Suppressor macrophage treated with lipopolysaccharide for 4 hours (primary cell): ENCODE results near the gene KIFC1.
"Not testable (repeated sequence)": the region's sequence is repeated elsewhere in the genome, so short reads cannot be mapped to it uniquely, and the experiment has no call there.

Source experiments
- DNase-seq: peaks from one replicate; pipeline ENCODE4 v3.0.0-alpha.2; 2020

The KIFC1 gene

DNA sequence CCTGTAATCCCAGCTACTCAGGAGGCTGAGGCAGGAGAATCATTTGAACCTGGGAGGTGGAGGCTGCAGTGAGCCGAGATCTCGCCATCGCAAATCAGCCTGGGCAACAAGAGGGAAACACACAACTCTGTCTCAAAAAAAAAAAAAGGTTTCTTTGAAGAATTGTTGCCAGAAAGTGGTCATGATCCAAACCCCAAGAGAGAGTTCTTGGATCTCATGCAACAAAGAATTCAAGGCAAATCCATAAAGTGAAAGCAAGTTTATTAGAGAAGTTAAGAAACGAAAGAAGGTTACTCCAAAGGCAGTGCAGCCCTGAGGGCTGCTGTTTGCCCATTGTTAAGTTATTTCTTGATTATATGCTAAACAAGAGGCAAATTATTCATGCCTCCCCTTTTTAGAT lies 14.5 kb upstream of the KIFC1 start:
- DNase-seq, result no peak

GRCh38 chr6:33379184-33379583 lies 12.4 kb upstream of the KIFC1 start:
- DNase-seq, result not testable (repeated sequence)

DNA sequence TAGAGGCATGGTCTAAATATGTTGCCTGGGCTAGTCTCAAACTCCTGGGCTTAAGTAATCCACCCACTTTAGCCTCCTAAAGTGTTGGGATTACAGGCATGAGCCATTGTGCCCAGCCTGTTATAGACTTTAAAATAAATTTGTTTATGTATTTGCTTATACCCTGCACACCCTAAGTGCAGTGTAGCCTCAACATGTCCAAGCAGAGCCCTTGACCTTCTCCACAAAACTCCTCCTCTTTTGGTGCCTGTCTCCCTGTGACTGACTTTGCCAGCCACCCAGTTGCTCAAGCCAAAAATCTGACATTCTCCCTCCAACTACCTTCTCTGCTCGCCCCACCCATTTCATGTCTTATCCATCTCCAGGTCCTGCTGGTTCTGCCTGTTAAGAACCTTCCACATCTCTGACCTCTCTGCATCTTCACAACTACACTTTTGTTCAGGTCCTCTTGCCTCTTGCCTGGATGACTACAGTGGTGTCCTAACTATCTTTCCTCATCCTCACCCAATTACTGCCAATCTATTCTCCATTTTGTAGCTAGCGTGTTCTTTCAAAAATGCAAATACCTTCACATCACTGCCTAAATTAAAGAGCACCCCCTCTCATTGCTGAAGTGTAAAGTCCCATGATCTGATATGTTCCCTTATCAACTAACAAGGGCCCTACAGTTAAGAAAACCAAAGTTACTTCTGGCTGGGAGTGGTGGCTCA lies 11.2 kb upstream of the KIFC1 start:
- no peak for DNase-seq

DNA sequence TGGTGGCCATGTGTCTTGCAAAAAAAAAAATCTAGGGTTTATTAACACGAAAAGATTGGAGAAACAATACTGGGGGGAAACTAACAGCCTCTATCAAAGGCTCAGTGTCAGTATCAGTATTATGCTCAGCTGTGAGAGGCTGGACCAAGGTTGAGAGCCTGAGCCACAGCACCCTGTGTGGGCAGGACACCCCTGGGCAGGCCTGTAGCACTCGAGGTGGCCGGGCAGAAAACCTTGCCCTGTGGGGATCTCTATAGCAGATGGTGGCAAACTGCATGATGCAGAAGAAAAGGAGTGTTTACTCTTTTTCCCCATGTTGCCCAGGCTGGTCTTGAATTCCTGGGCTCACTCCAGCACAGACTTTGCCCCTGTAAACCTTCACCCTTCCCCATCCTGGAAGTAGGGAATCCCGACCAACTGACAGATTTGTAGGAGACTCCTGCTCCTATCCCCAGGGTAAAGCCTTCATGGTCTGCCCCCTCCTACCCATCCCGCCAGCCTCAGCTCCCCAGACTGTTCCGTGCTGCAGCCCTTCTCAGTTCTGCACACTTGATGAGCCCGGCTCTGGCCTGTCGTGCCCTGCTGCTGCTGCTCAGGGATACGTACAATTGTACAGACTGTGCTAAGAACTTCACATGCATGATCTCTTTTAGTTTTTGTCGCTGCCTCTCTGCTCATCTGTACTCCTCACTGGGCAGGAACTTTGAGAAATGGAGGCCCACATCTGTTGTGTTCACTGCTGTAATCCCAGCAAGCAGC lies 8.0 kb upstream of the KIFC1 start:
- no peak for DNase-seq

- no peak for DNase-seq
Observed at GRCh38 chr6:33384581-33385020, 7.0 kb upstream of the KIFC1 start.

DNA sequence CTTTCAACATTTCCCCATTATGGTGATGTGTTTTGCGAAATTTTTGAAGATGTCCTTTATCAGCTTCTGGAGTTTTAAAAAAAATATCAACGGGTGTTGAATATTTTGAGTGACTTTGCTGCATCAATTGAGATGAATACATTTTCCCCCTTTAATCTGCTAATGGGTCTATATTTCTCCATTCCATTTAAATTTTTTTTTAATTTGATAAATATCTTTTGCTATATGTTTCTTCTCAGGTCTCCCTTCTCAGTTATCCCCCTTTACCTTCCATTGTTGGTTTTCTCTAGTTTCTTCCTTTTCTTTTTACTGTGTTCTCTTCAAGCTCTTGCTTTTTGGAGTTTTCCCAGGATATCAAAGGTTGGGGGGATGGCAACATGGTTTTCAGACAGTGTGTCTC lies 1.4 kb upstream of the KIFC1 start:
- no peak for DNase-seq

DNA sequence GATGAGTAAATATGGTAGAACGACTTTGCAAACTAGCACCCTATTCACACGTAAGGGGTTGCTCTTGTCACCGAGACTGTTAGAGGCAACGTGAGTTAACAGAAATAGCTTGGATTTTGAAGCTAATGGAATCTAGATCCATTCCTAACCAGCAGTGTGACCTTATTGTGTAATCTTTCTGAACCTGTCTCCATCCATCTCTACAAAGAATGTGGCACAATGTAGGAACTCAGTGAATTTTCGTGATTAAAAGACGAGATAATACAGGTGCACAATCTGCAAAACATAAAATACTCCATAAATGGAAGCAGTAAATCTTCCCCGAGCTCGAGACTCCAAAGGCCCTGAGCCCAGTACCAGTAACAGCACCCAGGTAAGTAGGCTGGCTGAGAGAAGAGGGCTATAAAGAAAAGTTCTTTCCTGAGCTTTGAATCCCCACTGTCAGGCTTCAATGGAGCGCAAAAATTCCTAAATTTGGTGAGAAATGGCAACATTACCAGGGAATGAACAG lies 801 bp upstream of the KIFC1 start:
- no peak for DNase-seq

- peak; percentile 49 for DNase-seq
Observed at GRCh38 chr6:33391922-33392594, 435 bp downstream of the KIFC1 start.

DNA sequence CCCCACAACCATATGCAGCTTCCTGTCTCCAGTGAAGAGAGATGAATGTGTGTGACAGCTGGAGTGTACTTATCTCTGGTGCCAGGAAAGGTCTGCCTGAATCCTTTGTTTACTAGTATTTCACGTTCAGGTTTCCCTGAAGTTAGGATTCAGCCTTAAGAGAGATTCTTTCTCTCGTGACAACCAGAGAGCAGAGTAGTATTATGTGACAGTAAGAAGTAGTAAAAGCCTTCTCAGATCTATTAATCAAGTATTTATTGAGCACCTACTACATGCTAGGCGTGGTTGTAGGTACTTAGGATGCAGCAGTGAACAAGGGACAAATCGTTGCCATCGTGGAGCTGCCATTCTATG lies 949 bp downstream of the KIFC1 start:
- DNase-seq, result no peak

DNA sequence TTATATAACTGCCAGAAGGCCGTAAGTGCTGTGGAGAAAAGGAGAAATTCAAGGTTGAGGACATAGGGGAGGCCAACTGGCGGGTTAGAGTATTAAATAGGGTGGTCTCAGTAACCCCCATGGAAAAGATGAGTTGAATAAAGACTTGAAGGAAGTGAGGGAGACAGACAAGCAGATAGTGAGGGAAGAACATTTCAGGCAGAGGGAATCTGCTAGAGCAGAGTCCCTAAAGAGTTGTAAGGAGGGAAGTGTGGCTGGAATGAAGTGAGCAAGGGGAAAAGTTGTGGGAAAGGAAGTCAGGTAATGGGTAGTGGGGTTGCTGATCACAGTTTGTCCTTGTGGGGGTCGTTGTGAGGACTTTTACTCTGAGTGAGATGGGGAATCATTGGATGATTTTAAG lies 1.4 kb downstream of the KIFC1 start:
- DNase-seq, result no peak

GRCh38 chr6:33397541-33397940 lies 5.9 kb downstream of the KIFC1 start:
- DNase-seq, result no peak

DNA sequence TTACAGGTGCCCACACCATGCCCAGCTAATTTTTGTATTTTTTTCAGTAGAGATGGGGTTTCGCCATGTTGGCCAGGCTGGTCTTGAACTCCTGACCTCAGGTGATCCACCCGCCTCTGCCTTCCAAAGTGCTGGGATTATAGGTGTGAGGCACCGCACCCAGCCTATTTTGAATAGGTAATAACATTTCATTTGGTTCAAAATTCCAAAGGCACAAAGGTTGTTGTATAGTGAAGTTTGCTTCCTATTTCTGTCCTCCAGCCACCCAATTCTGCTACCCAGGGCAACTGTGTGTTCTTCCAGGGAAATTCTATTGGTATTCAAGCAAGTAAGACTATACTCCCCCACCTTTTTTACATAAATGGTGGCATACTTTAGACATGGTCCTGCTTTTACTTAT lies 7.0 kb downstream of the KIFC1 start:
- not testable (repeated sequence) for DNase-seq

- DNase-seq, result not testable (repeated sequence)
Observed at GRCh38 chr6:33399881-33400280, 8.3 kb downstream of the KIFC1 start.

GRCh38 chr6:33404884-33405283 lies 13.3 kb downstream of the KIFC1 start:
- no peak for DNase-seq

DNA sequence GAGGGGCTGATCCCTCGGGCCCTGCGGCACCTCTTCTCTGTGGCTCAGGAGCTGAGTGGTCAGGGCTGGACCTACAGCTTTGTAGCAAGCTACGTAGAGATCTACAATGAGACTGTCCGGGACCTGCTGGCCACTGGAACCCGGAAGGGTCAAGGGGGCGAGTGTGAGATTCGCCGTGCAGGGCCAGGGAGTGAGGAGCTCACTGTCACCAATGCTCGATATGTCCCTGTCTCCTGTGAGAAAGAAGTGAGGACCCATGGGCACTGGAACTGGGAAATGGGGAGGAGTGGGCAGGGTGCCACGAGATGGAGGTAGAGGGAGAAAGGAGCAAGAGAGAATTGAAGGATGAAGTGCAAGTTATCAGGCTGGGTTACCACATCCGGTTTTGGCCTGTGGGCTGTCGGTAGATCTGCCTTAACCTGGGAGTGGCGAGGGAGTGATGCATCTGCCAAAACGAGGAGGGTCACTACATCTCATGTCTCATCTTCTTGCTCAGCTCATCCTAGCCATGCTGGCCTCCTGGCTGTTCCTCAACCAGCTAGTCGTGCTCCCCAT lies 13.8 kb downstream of the KIFC1 start:
- no peak for DNase-seq

- DNase-seq, result no peak
Observed at GRCh38 chr6:33406126-33406525, 14.5 kb downstream of the KIFC1 start.

DNA sequence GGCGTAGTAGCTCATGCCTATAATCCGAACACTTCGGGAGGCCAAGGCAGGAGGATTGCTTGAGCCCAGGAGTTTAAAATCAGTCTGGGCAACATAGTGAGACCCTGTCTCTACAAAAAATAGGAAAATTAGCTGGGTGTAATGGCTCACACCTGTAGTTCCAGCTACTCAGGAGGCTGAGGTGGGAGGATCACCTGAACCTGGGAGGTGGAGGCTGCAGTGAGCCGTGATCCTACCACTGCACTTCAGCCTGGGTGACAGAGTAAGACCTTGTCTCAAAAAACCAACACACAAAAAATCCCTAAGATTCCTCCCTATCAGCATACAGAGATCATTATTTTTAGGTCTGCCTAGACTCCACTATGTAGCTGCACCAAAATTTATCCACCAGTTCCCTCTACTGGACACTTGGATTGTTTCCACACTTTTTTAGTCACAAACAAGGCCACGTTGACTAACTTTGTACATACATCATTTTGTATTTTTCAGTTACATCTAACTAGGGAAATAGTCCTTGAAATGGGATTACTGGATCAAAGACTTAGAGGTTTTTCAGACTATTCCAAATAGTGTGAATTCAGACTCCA lies 15.6 kb downstream of the KIFC1 start:
- peak; percentile 57 for DNase-seq

DNA sequence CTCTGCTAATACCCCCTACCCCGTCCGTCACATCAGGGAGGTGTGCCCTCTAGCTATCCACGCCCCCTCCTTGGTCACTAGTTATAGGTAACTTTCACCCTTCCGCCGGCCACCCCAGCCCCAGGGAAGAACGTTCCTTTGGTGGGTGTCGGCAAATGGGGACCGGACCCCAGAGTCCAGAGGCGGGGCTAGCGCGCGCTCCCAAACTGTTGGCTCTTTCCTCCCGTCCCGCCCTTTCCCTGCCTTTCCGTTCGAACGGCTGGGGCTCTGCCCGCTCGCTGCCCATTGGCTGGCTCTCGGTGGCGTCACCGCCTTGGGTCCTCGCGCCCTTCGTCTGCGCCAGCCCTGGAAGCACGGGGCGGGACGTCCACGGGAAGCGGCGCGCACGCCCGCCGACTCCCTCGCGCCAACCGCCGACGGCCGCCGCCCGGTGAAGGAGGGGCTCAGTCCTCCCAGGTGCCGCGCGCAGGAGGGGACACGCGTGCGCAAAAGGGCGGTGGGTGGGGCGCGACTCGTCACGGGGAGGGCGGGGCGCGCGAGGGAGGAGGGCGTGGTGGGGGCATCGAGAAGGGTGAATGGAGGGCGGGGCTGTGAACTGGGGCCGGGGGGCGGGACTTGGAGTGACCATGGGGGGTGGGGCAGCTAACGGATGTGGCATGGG lies 18.6 kb downstream of the KIFC1 start:
- peak; percentile 99 for DNase-seq

DNA sequence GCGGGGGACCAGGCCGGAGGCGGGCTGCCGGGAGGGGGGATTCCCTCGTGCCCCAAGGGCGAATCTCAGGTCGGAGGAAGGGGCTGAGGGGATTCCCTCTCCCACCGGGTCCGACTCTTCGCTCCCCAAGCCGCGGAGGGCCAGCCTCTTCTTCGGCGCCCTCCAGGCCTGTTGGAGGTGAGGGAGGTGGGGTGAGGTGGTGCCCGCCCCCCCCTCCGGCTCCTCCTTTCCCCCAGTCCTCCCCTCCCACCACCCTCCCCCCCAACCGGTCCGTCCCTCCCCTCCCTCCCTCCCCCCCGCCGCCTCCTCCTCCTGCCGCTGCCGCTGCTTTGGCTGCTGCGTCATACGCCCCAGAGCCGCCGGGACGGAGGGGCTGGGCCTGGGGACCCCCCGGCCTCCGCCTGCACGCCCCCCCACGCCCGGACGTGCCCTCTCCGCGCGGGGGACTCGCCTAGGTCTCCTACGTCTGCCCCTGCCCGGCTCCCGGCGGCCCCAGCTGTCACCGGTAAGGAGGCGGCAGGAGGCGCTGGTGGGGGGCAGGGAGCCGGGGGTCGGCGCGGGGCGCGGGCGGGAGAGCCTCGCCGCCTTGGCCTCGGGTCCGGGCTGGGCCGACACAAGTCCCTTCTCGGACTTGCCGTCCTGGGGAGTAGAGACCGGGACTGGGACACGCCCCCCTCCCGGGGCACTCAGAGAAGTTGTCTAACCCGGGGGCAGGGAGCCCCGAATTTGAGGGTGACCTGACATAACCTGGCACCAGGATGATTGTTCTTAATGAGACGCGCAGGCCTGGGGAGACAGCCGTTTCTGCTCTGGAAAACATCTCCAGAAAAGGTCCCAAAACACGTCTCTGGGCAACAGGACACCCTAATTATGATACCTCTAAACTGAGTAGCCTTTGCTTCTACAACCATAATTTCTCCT lies 19.3 kb downstream of the KIFC1 start, which contains the start of gene PHF1:
Gene PHF1, plus strand, starts transcription at position 304 of the 921 bp plus-strand sequence. CDS start 1,250 bp downstream, outside the sequence.
- no peak for DNase-seq

GRCh38 chr6:33411632-33412005 lies 20.0 kb downstream of the KIFC1 start:
- no peak for DNase-seq
